ENCODE measurements around the gene SERPINA9.

- TF ChIP-seq CTCF (IDR thresholded peaks at IDR 0.05; ENCODE audit: low read depth, low read length), result no peak
- TF ChIP-seq EZH2phosphoT487 (IDR thresholded peaks at IDR 0.05; ENCODE audit: low read depth), result no peak
Observed at GRCh38 chr14:94473666-94474410, 2.2 kb downstream of the SERPINA9 start.

Data from OCI-LY3 (cell line).